HepG2 (cell line): ENCODE results near the gene ASXL1. TPM values are rescaled to one million over a fixed set of nuclear protein-coding genes. Genes with fewer than 3 reads are reported as not detected.

ENCODE experiments used
- DMAP1 ChIP-seq: IDR thresholded peaks from 2 replicates; pipeline ENCODE4 v1.6.1; 2016
- GATAD2A ChIP-seq: IDR thresholded peaks from 2 replicates; pipeline ENCODE4 v1.6.1; 2016
- GFI1 ChIP-seq: sonication (generic); formaldehyde crosslinking; IDR thresholded peaks from 2 replicates; pipeline ENCODE4 v1.5.0; 2020; ENCODE audit warnings: missing genetic modification reagents, mild to moderate bottlenecking, borderline replicate concordance
- KDM6A ChIP-seq: IDR thresholded peaks from 2 replicates; pipeline ENCODE4 v1.6.1; 2016; ENCODE audit warnings: low read depth
- MATR3 ChIP-seq: sonication (generic); formaldehyde crosslinking; IDR thresholded peaks from 2 replicates; pipeline ENCODE4 v1.4.0; 2020; ENCODE audit warnings: missing genetic modification reagents
- MIER2 ChIP-seq: IDR thresholded peaks from 2 replicates; pipeline ENCODE4 v1.6.1; 2016; ENCODE audit warnings: missing biosample characterization, missing genetic modification reagents
- MYC ChIP-seq: sonication (generic); formaldehyde crosslinking; IDR thresholded peaks from 2 replicates; pipeline ENCODE4 v1.9.0; 2021; ENCODE audit warnings: missing genetic modification reagents, borderline replicate concordance
- NFE2L1 ChIP-seq: sonication (generic); formaldehyde crosslinking; IDR thresholded peaks from 2 replicates; pipeline ENCODE4 v1.4.0; 2020; ENCODE audit warnings: missing genetic modification reagents, mild to moderate bottlenecking, borderline replicate concordance
- NR2F2 ChIP-seq: IDR thresholded peaks from 2 replicates; pipeline ENCODE4 v1.6.1; 2012; ENCODE audit warnings: low read depth, inconsistent platforms, borderline replicate concordance
- PAF1 ChIP-seq: IDR thresholded peaks from 2 replicates; pipeline ENCODE4 v1.6.1; 2016; ENCODE audit warnings: missing genetic modification reagents, missing compliant biosample characterization
- PLRG1 ChIP-seq: fragments of 450-650 bp; conservative IDR thresholded peaks from 2 replicates; pipeline ENCODE4 v1.6.1; 2016
- PTBP1 ChIP-seq: fragments of 200-400 bp; formaldehyde crosslinking; IDR thresholded peaks from 2 replicates; pipeline ENCODE4 v1.6.1; 2018; ENCODE audit warnings: low read length, low read depth; ENCODE audit not compliant: poor library complexity, severe bottlenecking
- RBM22 ChIP-seq: fragments of 200-400 bp; formaldehyde crosslinking; optimal IDR thresholded peaks from 2 replicates; pipeline ENCODE3; 2017; ENCODE audit warnings: mild to moderate bottlenecking, low read length, moderate library complexity
- SETDB1 ChIP-seq: sonication (generic); formaldehyde crosslinking; IDR thresholded peaks from 2 replicates; pipeline ENCODE4 v1.5.1; 2020; ENCODE audit warnings: missing genetic modification reagents, mild to moderate bottlenecking, borderline replicate concordance
- SNAI1 ChIP-seq: sonication (generic); formaldehyde crosslinking; IDR thresholded peaks from 2 replicates; pipeline ENCODE4 v1.5.0; 2020; ENCODE audit warnings: mild to moderate bottlenecking, missing genetic modification reagents, borderline replicate concordance
- SNRNP70 ChIP-seq: fragments of 200-400 bp; formaldehyde crosslinking; IDR thresholded peaks from 2 replicates; pipeline ENCODE4 v1.6.1; 2017; ENCODE audit warnings: mild to moderate bottlenecking, low read depth, low read length, moderate library complexity
- STAG1 ChIP-seq: sonication (generic); formaldehyde crosslinking; IDR thresholded peaks from 2 replicates; pipeline ENCODE4 v1.4.0; 2020; ENCODE audit warnings: missing genetic modification reagents
- ZNF335 ChIP-seq: sonication (generic); formaldehyde crosslinking; IDR thresholded peaks from 2 replicates; pipeline ENCODE4 v1.4.0; 2020; ENCODE audit warnings: missing genetic modification reagents
- ZNF430 ChIP-seq: sonication (generic); formaldehyde crosslinking; IDR thresholded peaks from 2 replicates; pipeline ENCODE4 v1.9.0; 2021; ENCODE audit warnings: mild to moderate bottlenecking, missing genetic modification reagents
- ZNF44 ChIP-seq: sonication (generic); formaldehyde crosslinking; IDR thresholded peaks from 2 replicates; pipeline ENCODE4 v1.5.1; 2020; ENCODE audit warnings: mild to moderate bottlenecking, missing genetic modification reagents
- ZNF660 ChIP-seq: sonication (generic); formaldehyde crosslinking; IDR thresholded peaks from 2 replicates; pipeline ENCODE4 v1.5.1; 2020; ENCODE audit warnings: mild to moderate bottlenecking, low read depth, missing genetic modification reagents, borderline replicate concordance
- ZNF775 ChIP-seq: sonication (generic); formaldehyde crosslinking; IDR thresholded peaks from 2 replicates; pipeline ENCODE4 v1.4.0; 2020; ENCODE audit warnings: missing genetic modification reagents, mild to moderate bottlenecking, moderate library complexity, borderline replicate concordance
- ZNF839 ChIP-seq: sonication (generic); formaldehyde crosslinking; IDR thresholded peaks from 2 replicates; pipeline ENCODE4 v1.4.0; 2020; ENCODE audit warnings: missing genetic modification reagents, mild to moderate bottlenecking, borderline replicate concordance
- ZSCAN25 ChIP-seq: sonication (generic); formaldehyde crosslinking; IDR thresholded peaks from 2 replicates; pipeline ENCODE4 v1.8.0; 2022; ENCODE audit warnings: mild to moderate bottlenecking, missing genetic modification reagents
- polyA plus RNA-seq, 8 experiments: library from polyadenylated mRNA; depleted of rRNA in 3 of 8; stranded (reverse) in 7 of 8; unstranded in 1 of 8; fragments of >200 nt; fragmentation: Illumina TruSeq in 4 of 8; extraction: Trizol in 4 of 8; gene quantifications; 2 replicates each; pipeline versions ENCODE4 v1.2.1 to v1.2.3, GENCODE V29; 2011 to 2016; ENCODE audit warnings: low read depth in 4 of 8, missing spikeins in 1 of 8, mixed read lengths in 1 of 8; ENCODE audit not compliant: insufficient read depth in 1 of 8
- total RNA-seq, 5 experiments: library from RNA; depleted of rRNA; stranded (reverse); fragments of >200 nt; fragmentation: Illumina TruSeq; extraction: Trizol; gene quantifications; 2 replicates each; pipeline ENCODE4 v1.2.3, GENCODE V29; 2016; ENCODE audit warnings: low read depth in 1 of 5
- TF ChIP-seq, protein P1 (sequence below): sonication (generic); formaldehyde crosslinking; IDR thresholded peaks from 2 replicates; pipeline ENCODE4 v1.4.0; 2020; ENCODE audit warnings: missing genetic modification reagents, mild to moderate bottlenecking, borderline replicate concordance
- TF ChIP-seq, protein P2 (sequence below): sonication (generic); formaldehyde crosslinking; IDR thresholded peaks from 2 replicates; pipeline ENCODE4 v1.5.1; 2020; ENCODE audit warnings: missing genetic modification reagents, mild to moderate bottlenecking, borderline replicate concordance
- TF ChIP-seq, protein P3 (sequence below): sonication (generic); formaldehyde crosslinking; IDR thresholded peaks from 2 replicates; pipeline ENCODE4 v1.4.0; 2020; ENCODE audit warnings: missing genetic modification reagents

The ASXL1 gene
- total and polyA plus RNA-seq, 2 of the 13 experiments (the other 11 are each of a cell fraction or from before 2014, with no cell fraction given), result 62.1 to 74.8 TPM

DNA sequence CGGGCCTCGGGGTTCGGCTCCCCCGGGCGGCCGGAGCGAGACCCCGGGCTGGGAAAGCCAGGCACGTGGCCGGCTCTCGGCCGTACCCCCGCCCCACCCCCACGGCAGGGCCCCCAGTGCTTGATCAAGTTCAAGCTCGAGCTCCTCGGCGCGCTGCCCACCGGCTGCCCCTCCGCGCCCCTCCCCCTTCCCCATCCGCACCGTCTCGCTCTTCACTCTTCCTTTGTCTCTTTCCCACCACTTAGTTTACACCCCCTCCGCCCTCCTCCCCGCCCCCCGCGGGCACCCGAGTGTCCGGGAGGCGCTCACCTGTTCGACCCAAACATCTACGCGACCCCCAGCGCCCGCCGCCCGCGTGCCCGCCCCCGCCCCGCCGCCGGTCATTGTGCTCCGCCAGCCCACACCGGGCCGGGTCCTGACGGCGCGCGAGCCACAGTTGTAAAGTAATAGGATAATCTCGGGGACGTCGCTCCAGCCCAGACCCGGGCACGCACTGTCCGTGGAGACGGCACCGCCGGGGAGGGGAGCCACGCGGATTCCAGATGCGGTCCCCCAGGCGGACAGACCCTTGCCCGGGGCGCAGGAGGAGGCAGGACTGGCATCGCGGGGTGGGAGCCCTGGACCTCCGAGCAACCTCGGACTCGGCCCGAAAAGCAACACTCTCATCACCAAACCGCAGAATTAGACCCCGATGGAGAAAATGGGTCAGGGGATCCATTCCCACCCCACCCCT, 126.3 kb downstream of the ASXL1 start (continued):
- TF ChIP-seq DMAP1 (CRISPR knock-in tag) (0 out of 2 replicates have a peak, but pooled peaks have one; percentile 44), MYC (CRISPR knock-in tag) (peak; percentile 82; the same call in 1 of the 2 replicates), SETDB1 (no peak), PTBP1 (peak; percentile 50), STAG1 (CRISPR knock-in tag) (no peak), MIER2 (CRISPR knock-in tag) (no peak), ZNF430 (CRISPR knock-in tag) (no peak; the same call in 1 of the 2 replicates), NFE2L1 (CRISPR knock-in tag) (no peak), ZNF839 (CRISPR knock-in tag) (no peak), ZNF44 (no peak; the same call in 1 of the 2 replicates), NR2F2 (no peak), SNAI1 (CRISPR knock-in tag) (no peak), KDM6A (no peak), ZNF660 (no peak), GFI1 (no peak; the same call in 1 of the 2 replicates), GATAD2A (no peak), ZNF335 (CRISPR knock-in tag) (no peak), SNRNP70 (no peak), MATR3 (CRISPR knock-in tag) (no peak), RBM22 (no peak), ZSCAN25 (no peak), PLRG1 (no peak), PAF1 (CRISPR knock-in tag) (no peak), ZNF775 (CRISPR knock-in tag) (no peak)
- TF ChIP-seq, protein P1, sequence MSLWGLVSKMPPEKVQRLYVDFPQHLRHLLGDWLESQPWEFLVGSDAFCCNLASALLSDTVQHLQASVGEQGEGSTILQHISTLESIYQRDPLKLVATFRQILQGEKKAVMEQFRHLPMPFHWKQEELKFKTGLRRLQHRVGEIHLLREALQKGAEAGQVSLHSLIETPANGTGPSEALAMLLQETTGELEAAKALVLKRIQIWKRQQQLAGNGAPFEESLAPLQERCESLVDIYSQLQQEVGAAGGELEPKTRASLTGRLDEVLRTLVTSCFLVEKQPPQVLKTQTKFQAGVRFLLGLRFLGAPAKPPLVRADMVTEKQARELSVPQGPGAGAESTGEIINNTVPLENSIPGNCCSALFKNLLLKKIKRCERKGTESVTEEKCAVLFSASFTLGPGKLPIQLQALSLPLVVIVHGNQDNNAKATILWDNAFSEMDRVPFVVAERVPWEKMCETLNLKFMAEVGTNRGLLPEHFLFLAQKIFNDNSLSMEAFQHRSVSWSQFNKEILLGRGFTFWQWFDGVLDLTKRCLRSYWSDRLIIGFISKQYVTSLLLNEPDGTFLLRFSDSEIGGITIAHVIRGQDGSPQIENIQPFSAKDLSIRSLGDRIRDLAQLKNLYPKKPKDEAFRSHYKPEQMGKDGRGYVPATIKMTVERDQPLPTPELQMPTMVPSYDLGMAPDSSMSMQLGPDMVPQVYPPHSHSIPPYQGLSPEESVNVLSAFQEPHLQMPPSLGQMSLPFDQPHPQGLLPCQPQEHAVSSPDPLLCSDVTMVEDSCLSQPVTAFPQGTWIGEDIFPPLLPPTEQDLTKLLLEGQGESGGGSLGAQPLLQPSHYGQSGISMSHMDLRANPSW (CRISPR knock-in tag), result no peak
- TF ChIP-seq, protein P2, sequence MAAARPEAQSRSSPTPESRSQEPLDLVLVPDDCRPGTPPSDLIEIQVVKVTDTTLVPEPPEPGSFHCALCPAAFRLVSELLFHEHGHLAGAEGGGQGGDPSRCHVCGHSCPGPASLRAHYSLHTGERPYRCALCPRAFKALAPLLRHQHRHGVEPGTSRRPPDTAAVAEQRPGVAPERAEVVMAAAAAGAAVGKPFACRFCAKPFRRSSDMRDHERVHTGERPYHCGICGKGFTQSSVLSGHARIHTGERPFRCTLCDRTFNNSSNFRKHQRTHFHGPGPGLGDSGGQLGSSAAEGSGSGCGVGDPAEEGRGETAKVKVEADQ (CRISPR knock-in tag), result 0 out of 2 replicates have a peak, but pooled peaks have one; percentile 10
- TF ChIP-seq, protein P3, sequence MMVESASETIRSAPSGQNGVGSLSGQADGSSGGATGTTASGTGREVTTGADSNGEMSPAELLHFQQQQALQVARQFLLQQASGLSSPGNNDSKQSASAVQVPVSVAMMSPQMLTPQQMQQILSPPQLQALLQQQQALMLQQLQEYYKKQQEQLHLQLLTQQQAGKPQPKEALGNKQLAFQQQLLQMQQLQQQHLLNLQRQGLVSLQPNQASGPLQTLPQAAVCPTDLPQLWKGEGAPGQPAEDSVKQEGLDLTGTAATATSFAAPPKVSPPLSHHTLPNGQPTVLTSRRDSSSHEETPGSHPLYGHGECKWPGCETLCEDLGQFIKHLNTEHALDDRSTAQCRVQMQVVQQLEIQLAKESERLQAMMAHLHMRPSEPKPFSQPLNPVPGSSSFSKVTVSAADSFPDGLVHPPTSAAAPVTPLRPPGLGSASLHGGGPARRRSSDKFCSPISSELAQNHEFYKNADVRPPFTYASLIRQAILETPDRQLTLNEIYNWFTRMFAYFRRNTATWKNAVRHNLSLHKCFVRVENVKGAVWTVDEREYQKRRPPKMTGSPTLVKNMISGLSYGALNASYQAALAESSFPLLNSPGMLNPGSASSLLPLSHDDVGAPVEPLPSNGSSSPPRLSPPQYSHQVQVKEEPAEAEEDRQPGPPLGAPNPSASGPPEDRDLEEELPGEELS (CRISPR knock-in tag), result no peak
